Measurements from ENCODE around the gene HOXD12.

DNA sequence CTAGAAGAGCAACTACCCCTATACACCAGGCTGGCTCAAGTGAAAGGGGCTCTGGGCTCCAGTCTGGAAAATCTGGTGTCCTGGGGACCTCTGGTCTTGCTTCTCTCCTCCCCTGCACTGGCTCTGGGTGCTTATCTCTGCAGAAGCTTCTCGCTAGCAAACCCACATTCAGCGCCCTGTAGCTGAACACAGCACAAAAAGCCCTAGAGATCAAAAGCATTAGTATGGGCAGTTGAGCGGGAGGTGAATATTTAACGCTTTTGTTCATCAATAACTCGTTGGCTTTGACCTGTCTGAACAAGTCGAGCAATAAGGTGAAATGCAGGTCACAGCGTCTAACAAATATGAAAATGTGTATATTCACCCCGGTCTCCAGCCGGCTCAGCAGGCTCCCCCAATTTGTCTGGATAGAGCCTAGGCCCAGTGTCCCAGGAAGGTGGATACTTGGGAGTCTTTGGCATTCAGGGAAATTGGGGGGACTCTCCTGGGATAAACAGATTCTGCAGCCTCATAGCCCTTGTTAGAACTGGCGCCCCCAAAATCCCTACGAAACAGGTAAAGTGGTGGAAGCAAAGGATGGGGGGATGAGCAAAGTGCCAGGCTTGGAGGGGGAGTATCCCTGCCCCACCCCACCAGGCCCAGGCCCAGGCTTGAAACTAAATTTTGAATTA lies 49.3 kb downstream of the HOXD12 start:
- TF ChIP-seq YY1 (IDR thresholded peaks at IDR 0.05; ENCODE audit: insufficient read depth, insufficient read length): no peak
- TF ChIP-seq ZNF274 (IDR thresholded peaks at IDR 0.05; ENCODE audit: low read depth, low read length): no peak

Measured in NT2/D1 (cell line).